ENCODE data around the gene CUEDC2.

The CUEDC2 gene

GRCh38 chr10:102438374-102438773, 6.0 kb upstream of the CUEDC2 start:
- Mint-ChIP-seq H3K36me3 (ENCODE audit: low read depth) (no peaks in the 10 kb centered on the region), H3K9me3 (no peaks in the 10 kb centered on the region), H3K4me3 (no peak overlapping the region), H3K27me3 (ENCODE audit: low read depth) (peaks cover 6% of the 10 kb centered on the region), H3K4me1 (peaks cover 25% of the 10 kb centered on the region), H3K27ac (peak overlapping the region in 1 of 3 experiments; percentile 7)
- TF ChIP-seq, protein P1, sequence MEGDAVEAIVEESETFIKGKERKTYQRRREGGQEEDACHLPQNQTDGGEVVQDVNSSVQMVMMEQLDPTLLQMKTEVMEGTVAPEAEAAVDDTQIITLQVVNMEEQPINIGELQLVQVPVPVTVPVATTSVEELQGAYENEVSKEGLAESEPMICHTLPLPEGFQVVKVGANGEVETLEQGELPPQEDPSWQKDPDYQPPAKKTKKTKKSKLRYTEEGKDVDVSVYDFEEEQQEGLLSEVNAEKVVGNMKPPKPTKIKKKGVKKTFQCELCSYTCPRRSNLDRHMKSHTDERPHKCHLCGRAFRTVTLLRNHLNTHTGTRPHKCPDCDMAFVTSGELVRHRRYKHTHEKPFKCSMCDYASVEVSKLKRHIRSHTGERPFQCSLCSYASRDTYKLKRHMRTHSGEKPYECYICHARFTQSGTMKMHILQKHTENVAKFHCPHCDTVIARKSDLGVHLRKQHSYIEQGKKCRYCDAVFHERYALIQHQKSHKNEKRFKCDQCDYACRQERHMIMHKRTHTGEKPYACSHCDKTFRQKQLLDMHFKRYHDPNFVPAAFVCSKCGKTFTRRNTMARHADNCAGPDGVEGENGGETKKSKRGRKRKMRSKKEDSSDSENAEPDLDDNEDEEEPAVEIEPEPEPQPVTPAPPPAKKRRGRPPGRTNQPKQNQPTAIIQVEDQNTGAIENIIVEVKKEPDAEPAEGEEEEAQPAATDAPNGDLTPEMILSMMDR (IDR thresholded peaks at IDR 0.05; ENCODE audit: unreplicated experiment in 3 of 3): no peak

- H3K36me3 Mint-ChIP-seq (ENCODE audit: low read depth): no peaks in the 10 kb centered on the region
- TF ChIP-seq, protein P1 (IDR thresholded peaks at IDR 0.05; ENCODE audit: unreplicated experiment in 3 of 3): no peak
- peaks cover 28% of the 10 kb centered on the region for H3K4me1 Mint-ChIP-seq
- no peaks in the 10 kb centered on the region for H3K9me3 Mint-ChIP-seq
- peak overlapping the region; percentile 7 to 42 (median 33) for H3K27ac Mint-ChIP-seq
- H3K4me3 Mint-ChIP-seq: peak overlapping the region; percentile 29 to 68 (median 59)
- H3K27me3 Mint-ChIP-seq (ENCODE audit: low read depth): peaks cover 6% of the 10 kb centered on the region
Observed at GRCh38 chr10:102437515-102437914, 5.1 kb upstream of the CUEDC2 start.

GRCh38 chr10:102436312-102436711, 3.9 kb upstream of the CUEDC2 start:
- Mint-ChIP-seq H3K27ac (peak overlapping the region; percentile 86 to 93 (median 93)), H3K36me3 (ENCODE audit: low read depth) (no peaks in the 10 kb centered on the region), H3K27me3 (ENCODE audit: low read depth) (peaks cover 6% of the 10 kb centered on the region), H3K9me3 (no peaks in the 10 kb centered on the region), H3K4me1 (peaks cover 35% of the 10 kb centered on the region), H3K4me3 (peak overlapping the region; percentile 69 to 77 (median 71))
- TF ChIP-seq, protein P1 (IDR thresholded peaks at IDR 0.05; ENCODE audit: unreplicated experiment in 3 of 3): no peak

DNA sequence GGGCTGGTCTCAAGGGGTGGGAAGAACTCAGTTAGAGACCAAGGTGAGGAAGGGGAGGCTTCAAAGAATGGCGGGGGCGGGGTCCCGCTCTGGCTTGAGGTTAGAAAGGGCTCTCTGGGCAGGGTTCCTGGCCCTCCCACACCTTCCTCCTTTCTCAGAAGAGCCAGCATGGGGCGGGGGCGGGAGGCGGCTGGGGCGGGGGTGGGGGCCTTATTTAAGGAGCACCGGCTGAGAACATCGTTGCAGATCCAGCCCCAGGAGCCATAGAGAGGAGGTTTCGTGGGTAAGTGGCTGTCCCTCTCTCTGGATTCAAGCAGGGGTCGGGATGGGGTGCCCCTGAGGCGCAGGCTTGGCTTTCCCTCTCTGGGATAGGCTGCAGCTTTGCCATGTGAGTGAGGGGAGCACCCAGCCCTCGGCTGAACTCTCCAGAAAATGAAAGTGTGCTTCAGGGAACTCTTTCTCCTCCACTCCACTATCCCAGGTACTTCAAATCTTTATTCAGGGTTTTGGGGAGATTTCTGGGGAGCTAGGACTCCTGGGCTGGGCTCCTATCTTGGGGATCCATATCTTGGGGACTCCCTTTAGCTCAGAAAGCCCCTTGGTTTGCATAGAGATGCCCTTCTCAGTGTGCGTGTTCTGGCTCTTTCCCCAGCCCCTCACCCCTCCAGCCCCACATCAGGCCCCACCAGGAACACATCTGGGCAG, 3.3 kb upstream of the CUEDC2 start:
- Mint-ChIP-seq H3K9me3 (no peaks in the 10 kb centered on the region), H3K27ac (peak overlapping the region; percentile 86 to 93 (median 93)), H3K36me3 (ENCODE audit: low read depth) (no peaks in the 10 kb centered on the region)

GRCh38 chr10:102435133-102435497, 2.7 kb upstream of the CUEDC2 start:
- peaks cover 6% of the 10 kb centered on the region for H3K27me3 Mint-ChIP-seq (ENCODE audit: low read depth)
- TF ChIP-seq, protein P1 (IDR thresholded peaks at IDR 0.05; ENCODE audit: unreplicated experiment in 3 of 3): no peak
- peak overlapping the region; percentile 69 to 78 (median 77) for H3K4me3 Mint-ChIP-seq
- peaks cover 35% of the 10 kb centered on the region for H3K4me1 Mint-ChIP-seq
- H3K36me3 Mint-ChIP-seq (ENCODE audit: low read depth): no peaks in the 10 kb centered on the region
- no peaks in the 10 kb centered on the region for H3K9me3 Mint-ChIP-seq
- H3K27ac Mint-ChIP-seq: peak overlapping the region; percentile 86 to 93 (median 93)

More for the DNA sequence above, 3.3 kb upstream of the CUEDC2 start:
- Mint-ChIP-seq H3K4me1 (peaks cover 35% of the 10 kb centered on the region), H3K4me3 (peak overlapping the region; percentile 69 to 78 (median 77)), H3K27me3 (ENCODE audit: low read depth) (peaks cover 6% of the 10 kb centered on the region)
- TF ChIP-seq, protein P1 (IDR thresholded peaks at IDR 0.05; ENCODE audit: unreplicated experiment in 3 of 3): no peak

All from nephron (organoid).